ENCODE results near the gene TPM1. TPM values are rescaled to one million over a fixed set of nuclear protein-coding genes. Genes with fewer than 3 reads are reported as not detected.

Gene TPM1
- total RNA-seq, 1 experiment from 2014 or later, result 22.5 TPM

DNA sequence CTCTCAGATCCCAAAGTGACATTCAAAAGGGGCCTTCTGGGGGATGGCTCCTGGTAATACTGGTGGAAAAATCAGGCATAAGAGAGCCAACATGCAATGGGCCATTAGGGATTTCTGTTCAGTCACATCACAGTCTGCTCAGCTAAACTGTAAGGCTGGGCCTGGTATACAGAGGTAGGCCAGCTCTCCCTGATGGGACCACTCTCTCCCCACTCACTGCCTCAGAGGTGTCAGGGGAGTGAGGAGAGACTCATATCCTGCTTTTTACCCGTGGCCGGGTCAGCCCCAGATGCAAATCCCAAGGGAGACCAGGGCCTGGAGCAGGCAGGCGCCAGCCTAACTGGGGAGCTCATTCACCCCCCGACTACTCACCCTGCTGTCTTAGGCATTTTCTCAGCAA, 48.1 kb upstream of the TPM1 start:
- Histone ChIP-seq H3K4me2 (ENCODE audit: low read length) (no peak overlapping the region), H2AFZ (ENCODE audit: low read depth, low read length, poor library complexity, severe bottlenecking) (no peak overlapping the region), H3K4me3 (replicated peaks in 1 of 2; ENCODE audit: low read depth in 1 of 2, low read length in 2 of 2) (no peak overlapping the region), H3K4me1 (ENCODE audit: control insufficient read depth in 1 of 2, insufficient read depth in 2 of 2, low read length in 2 of 2) (no peaks in the 10 kb centered on the region), H3K36me3 (ENCODE audit: control insufficient read depth in 1 of 2, insufficient read depth in 2 of 2, low read length in 2 of 2) (no peaks in the 10 kb centered on the region), H3K9me2 (ENCODE audit: insufficient read depth) (no peaks in the 10 kb centered on the region), H3K27ac (ENCODE audit: low read depth, low read length) (no peak overlapping the region), H3K9me3 (ENCODE audit: control insufficient read depth in 1 of 2, insufficient read depth in 1 of 2, low read depth in 1 of 2, low read length in 2 of 2) (no peaks in the 10 kb centered on the region), H4K20me1 (ENCODE audit: insufficient read depth) (no peaks in the 10 kb centered on the region), H3K9ac (ENCODE audit: low read length) (no peak overlapping the region), H3K79me2 (ENCODE audit: insufficient read depth, low read length) (no peaks in the 10 kb centered on the region), H3K27me3 (ENCODE audit: insufficient read depth, low read length) (no peaks in the 10 kb centered on the region)
- TF ChIP-seq POLR2AphosphoS5 (IDR thresholded peaks at IDR 0.05; ENCODE audit: low read depth, low read length) (no peak), CEBPB (IDR thresholded peaks at IDR 0.05; ENCODE audit: low read depth) (no peak), EZH2phosphoT487 (IDR thresholded peaks at IDR 0.05; ENCODE audit: borderline replicate concordance) (no peak), SIN3A (IDR thresholded peaks at IDR 0.05; ENCODE audit: low read depth) (no peak), RAD21 (IDR thresholded peaks at IDR 0.05; ENCODE audit: low read depth) (no peak), POLR2A (IDR thresholded peaks at IDR 0.05; ENCODE audit: borderline replicate concordance, extremely low read depth, insufficient read depth, insufficient read length) (no peak), SP1 (IDR thresholded peaks at IDR 0.05; ENCODE audit: low read depth) (no peak), TCF7L2 (IDR thresholded peaks at IDR 0.05; ENCODE audit: borderline replicate concordance, extremely low read depth, insufficient read depth, insufficient read length) (no peak), SRF (IDR thresholded peaks at IDR 0.05; ENCODE audit: low read depth) (no peak)
- TF ChIP-seq, protein P1, sequence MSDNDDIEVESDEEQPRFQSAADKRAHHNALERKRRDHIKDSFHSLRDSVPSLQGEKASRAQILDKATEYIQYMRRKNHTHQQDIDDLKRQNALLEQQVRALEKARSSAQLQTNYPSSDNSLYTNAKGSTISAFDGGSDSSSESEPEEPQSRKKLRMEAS (IDR thresholded peaks at IDR 0.05), result no peak
- TF ChIP-seq, protein P2, sequence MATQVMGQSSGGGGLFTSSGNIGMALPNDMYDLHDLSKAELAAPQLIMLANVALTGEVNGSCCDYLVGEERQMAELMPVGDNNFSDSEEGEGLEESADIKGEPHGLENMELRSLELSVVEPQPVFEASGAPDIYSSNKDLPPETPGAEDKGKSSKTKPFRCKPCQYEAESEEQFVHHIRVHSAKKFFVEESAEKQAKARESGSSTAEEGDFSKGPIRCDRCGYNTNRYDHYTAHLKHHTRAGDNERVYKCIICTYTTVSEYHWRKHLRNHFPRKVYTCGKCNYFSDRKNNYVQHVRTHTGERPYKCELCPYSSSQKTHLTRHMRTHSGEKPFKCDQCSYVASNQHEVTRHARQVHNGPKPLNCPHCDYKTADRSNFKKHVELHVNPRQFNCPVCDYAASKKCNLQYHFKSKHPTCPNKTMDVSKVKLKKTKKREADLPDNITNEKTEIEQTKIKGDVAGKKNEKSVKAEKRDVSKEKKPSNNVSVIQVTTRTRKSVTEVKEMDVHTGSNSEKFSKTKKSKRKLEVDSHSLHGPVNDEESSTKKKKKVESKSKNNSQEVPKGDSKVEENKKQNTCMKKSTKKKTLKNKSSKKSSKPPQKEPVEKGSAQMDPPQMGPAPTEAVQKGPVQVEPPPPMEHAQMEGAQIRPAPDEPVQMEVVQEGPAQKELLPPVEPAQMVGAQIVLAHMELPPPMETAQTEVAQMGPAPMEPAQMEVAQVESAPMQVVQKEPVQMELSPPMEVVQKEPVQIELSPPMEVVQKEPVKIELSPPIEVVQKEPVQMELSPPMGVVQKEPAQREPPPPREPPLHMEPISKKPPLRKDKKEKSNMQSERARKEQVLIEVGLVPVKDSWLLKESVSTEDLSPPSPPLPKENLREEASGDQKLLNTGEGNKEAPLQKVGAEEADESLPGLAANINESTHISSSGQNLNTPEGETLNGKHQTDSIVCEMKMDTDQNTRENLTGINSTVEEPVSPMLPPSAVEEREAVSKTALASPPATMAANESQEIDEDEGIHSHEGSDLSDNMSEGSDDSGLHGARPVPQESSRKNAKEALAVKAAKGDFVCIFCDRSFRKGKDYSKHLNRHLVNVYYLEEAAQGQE (IDR thresholded peaks at IDR 0.05; ENCODE audit: low read depth), result no peak
- TF ChIP-seq, protein P3, sequence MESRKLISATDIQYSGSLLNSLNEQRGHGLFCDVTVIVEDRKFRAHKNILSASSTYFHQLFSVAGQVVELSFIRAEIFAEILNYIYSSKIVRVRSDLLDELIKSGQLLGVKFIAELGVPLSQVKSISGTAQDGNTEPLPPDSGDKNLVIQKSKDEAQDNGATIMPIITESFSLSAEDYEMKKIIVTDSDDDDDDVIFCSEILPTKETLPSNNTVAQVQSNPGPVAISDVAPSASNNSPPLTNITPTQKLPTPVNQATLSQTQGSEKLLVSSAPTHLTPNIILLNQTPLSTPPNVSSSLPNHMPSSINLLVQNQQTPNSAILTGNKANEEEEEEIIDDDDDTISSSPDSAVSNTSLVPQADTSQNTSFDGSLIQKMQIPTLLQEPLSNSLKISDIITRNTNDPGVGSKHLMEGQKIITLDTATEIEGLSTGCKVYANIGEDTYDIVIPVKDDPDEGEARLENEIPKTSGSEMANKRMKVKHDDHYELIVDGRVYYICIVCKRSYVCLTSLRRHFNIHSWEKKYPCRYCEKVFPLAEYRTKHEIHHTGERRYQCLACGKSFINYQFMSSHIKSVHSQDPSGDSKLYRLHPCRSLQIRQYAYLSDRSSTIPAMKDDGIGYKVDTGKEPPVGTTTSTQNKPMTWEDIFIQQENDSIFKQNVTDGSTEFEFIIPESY (IDR thresholded peaks at IDR 0.05; ENCODE audit: extremely low read depth, insufficient replicate concordance, low read length), result no peak
- no peak for ATAC-seq
- no TSS peak for BruUV-seq (replicated peaks)
- POLR2A ChIA-PET, result no interaction called here
- RAD21 ChIA-PET (ENCODE audit: low non-redundant PET in 1 of 2, low total read pairs in 2 of 2, uncharacterized antibody in 2 of 2, unreplicated experiment in 2 of 2), result no interaction called here
- DNase-seq (ENCODE audit: low read depth, low spot score), result no peak
- CTCF ChIA-PET, result no interaction called here
- intact Hi-C loops (cut with micrococcal nuclease), result no loop called here

Data from HCT116 (cell line).